ENCODE data around the gene PSG11. TPM values are rescaled to one million over a fixed set of nuclear protein-coding genes. Genes with fewer than 3 reads are reported as not detected.
"Not testable (repeated sequence)": the region's sequence is repeated elsewhere in the genome, so short reads cannot be mapped to it uniquely, and the experiment has no call there.

The PSG11 gene
- not detected for total RNA-seq
- not detected for polyA plus RNA-seq

- WGBS, result 70% methylated on average over 6 of the region's 6 CpGs
- not testable (repeated sequence) for H3K4me3 ChIP-seq (ENCODE audit: low read depth in 1 of 3, low read length in 3 of 3)
Observed at GRCh38 chr19:43026369-43026768, at the start of gene PSG11. Gene PSG11, minus strand, starts transcription at chr19:43026469. Its CDS starts 97 bp downstream, at chr19:43026372.

GRCh38 chr19:43062418-43062817 lies 36.1 kb upstream of the PSG11 start:
- H3K9me3 ChIP-seq (ENCODE audit: control insufficient read depth in 4 of 4, low read length in 3 of 4); H3K4me1 ChIP-seq (ENCODE audit: control insufficient read depth in 4 of 4, insufficient read depth in 4 of 4, low read length in 3 of 4); H3K4me3 ChIP-seq (ENCODE audit: low read depth in 1 of 3, low read length in 3 of 3); H3K9ac ChIP-seq (ENCODE audit: low read depth in 1 of 2, low read length in 2 of 2); H3K36me3 ChIP-seq (ENCODE audit: control insufficient read depth in 4 of 4, insufficient read depth in 3 of 4, low read depth in 1 of 4, low read length in 3 of 4); H3K27ac ChIP-seq (ENCODE audit: low read depth in 1 of 2, low read length in 2 of 2); H3K27me3 ChIP-seq (ENCODE audit: control insufficient read depth in 4 of 4, insufficient read depth in 4 of 4, low read length in 3 of 4); DNase-seq (ENCODE audit: low spot score): not testable (repeated sequence)
- WGBS, result 58% methylated on average over 3 of the region's 3 CpGs

More at GRCh38 chr19:43026369-43026768, at the start of gene PSG11:
- not testable (repeated sequence) for DNase-seq (ENCODE audit: low spot score); H3K27me3 ChIP-seq (ENCODE audit: control insufficient read depth in 4 of 4, insufficient read depth in 4 of 4, low read length in 3 of 4); H3K36me3 ChIP-seq (ENCODE audit: control insufficient read depth in 4 of 4, insufficient read depth in 3 of 4, low read depth in 1 of 4, low read length in 3 of 4); H3K9me3 ChIP-seq (ENCODE audit: control insufficient read depth in 4 of 4, low read length in 3 of 4); H3K27ac ChIP-seq (ENCODE audit: low read depth in 1 of 2, low read length in 2 of 2); H3K4me1 ChIP-seq (ENCODE audit: control insufficient read depth in 4 of 4, insufficient read depth in 4 of 4, low read length in 3 of 4); H3K9ac ChIP-seq (ENCODE audit: low read depth in 1 of 2, low read length in 2 of 2)

- not testable (repeated sequence) for DNase-seq (ENCODE audit: low spot score); H3K4me3 ChIP-seq (ENCODE audit: low read depth in 1 of 3, low read length in 3 of 3); H3K4me1 ChIP-seq (ENCODE audit: control insufficient read depth in 4 of 4, insufficient read depth in 4 of 4, low read length in 3 of 4); H3K36me3 ChIP-seq (ENCODE audit: control insufficient read depth in 4 of 4, insufficient read depth in 3 of 4, low read depth in 1 of 4, low read length in 3 of 4); H3K9me3 ChIP-seq (ENCODE audit: control insufficient read depth in 4 of 4, low read length in 3 of 4); H3K9ac ChIP-seq (ENCODE audit: low read depth in 1 of 2, low read length in 2 of 2); H3K27me3 ChIP-seq (ENCODE audit: control insufficient read depth in 4 of 4, insufficient read depth in 4 of 4, low read length in 3 of 4); H3K27ac ChIP-seq (ENCODE audit: low read depth in 1 of 2, low read length in 2 of 2)
- WGBS, result 70% methylated on average over 3 of the region's 3 CpGs
Observed at GRCh38 chr19:43061326-43061725, 35.1 kb upstream of the PSG11 start.

- not testable (repeated sequence) for H3K4me3 ChIP-seq (ENCODE audit: low read depth in 1 of 3, low read length in 3 of 3); H3K36me3 ChIP-seq (ENCODE audit: control insufficient read depth in 4 of 4, insufficient read depth in 3 of 4, low read depth in 1 of 4, low read length in 3 of 4); H3K9ac ChIP-seq (ENCODE audit: low read depth in 1 of 2, low read length in 2 of 2); H3K4me1 ChIP-seq (ENCODE audit: control insufficient read depth in 4 of 4, insufficient read depth in 4 of 4, low read length in 3 of 4); H3K9me3 ChIP-seq (ENCODE audit: control insufficient read depth in 4 of 4, low read length in 3 of 4); H3K27ac ChIP-seq (ENCODE audit: low read depth in 1 of 2, low read length in 2 of 2); H3K27me3 ChIP-seq (ENCODE audit: control insufficient read depth in 4 of 4, insufficient read depth in 4 of 4, low read length in 3 of 4); DNase-seq (ENCODE audit: low spot score)
- WGBS, result 56% methylated on average over 3 of the region's 3 CpGs
Observed at GRCh38 chr19:43060254-43060653, 34.0 kb upstream of the PSG11 start.

- 71% methylated on average over 2 of the region's 2 CpGs for WGBS
- H3K36me3 ChIP-seq (ENCODE audit: control insufficient read depth in 4 of 4, insufficient read depth in 3 of 4, low read depth in 1 of 4, low read length in 3 of 4); H3K27ac ChIP-seq (ENCODE audit: low read depth in 1 of 2, low read length in 2 of 2); H3K27me3 ChIP-seq (ENCODE audit: control insufficient read depth in 4 of 4, insufficient read depth in 4 of 4, low read length in 3 of 4); H3K9ac ChIP-seq (ENCODE audit: low read depth in 1 of 2, low read length in 2 of 2); H3K4me3 ChIP-seq (ENCODE audit: low read depth in 1 of 3, low read length in 3 of 3); DNase-seq (ENCODE audit: low spot score); H3K9me3 ChIP-seq (ENCODE audit: control insufficient read depth in 4 of 4, low read length in 3 of 4); H3K4me1 ChIP-seq (ENCODE audit: control insufficient read depth in 4 of 4, insufficient read depth in 4 of 4, low read length in 3 of 4): not testable (repeated sequence)
Observed at GRCh38 chr19:43059482-43059881, 33.2 kb upstream of the PSG11 start.

GRCh38 chr19:43058440-43058839 lies 32.2 kb upstream of the PSG11 start:
- not testable (repeated sequence) for H3K27ac ChIP-seq (ENCODE audit: low read depth in 1 of 2, low read length in 2 of 2); H3K4me3 ChIP-seq (ENCODE audit: low read depth in 1 of 3, low read length in 3 of 3); H3K36me3 ChIP-seq (ENCODE audit: control insufficient read depth in 4 of 4, insufficient read depth in 3 of 4, low read depth in 1 of 4, low read length in 3 of 4); DNase-seq (ENCODE audit: low spot score); H3K4me1 ChIP-seq (ENCODE audit: control insufficient read depth in 4 of 4, insufficient read depth in 4 of 4, low read length in 3 of 4); H3K9ac ChIP-seq (ENCODE audit: low read depth in 1 of 2, low read length in 2 of 2); H3K27me3 ChIP-seq (ENCODE audit: control insufficient read depth in 4 of 4, insufficient read depth in 4 of 4, low read length in 3 of 4); H3K9me3 ChIP-seq (ENCODE audit: control insufficient read depth in 4 of 4, low read length in 3 of 4)
- WGBS, result 32% methylated on average over 2 of the region's 2 CpGs

- H3K36me3 ChIP-seq (ENCODE audit: control insufficient read depth in 4 of 4, insufficient read depth in 3 of 4, low read depth in 1 of 4, low read length in 3 of 4); H3K9me3 ChIP-seq (ENCODE audit: control insufficient read depth in 4 of 4, low read length in 3 of 4); H3K9ac ChIP-seq (ENCODE audit: low read depth in 1 of 2, low read length in 2 of 2); H3K4me3 ChIP-seq (ENCODE audit: low read depth in 1 of 3, low read length in 3 of 3); H3K4me1 ChIP-seq (ENCODE audit: control insufficient read depth in 4 of 4, insufficient read depth in 4 of 4, low read length in 3 of 4); H3K27ac ChIP-seq (ENCODE audit: low read depth in 1 of 2, low read length in 2 of 2); H3K27me3 ChIP-seq (ENCODE audit: control insufficient read depth in 4 of 4, insufficient read depth in 4 of 4, low read length in 3 of 4); DNase-seq (ENCODE audit: low spot score): not testable (repeated sequence)
- 83% methylated on average over 3 of the region's 3 CpGs for WGBS
Observed at GRCh38 chr19:43047966-43048365, 21.7 kb upstream of the PSG11 start.

- not testable (repeated sequence) for H3K9ac ChIP-seq (ENCODE audit: low read depth in 1 of 2, low read length in 2 of 2); H3K27me3 ChIP-seq (ENCODE audit: control insufficient read depth in 4 of 4, insufficient read depth in 4 of 4, low read length in 3 of 4)
- WGBS, result 67% methylated on average over 2 of the region's 2 CpGs
Observed at GRCh38 chr19:43046578-43046977, 20.3 kb upstream of the PSG11 start.

More at GRCh38 chr19:43046578-43046977, 20.3 kb upstream of the PSG11 start:
- not testable (repeated sequence) for H3K36me3 ChIP-seq (ENCODE audit: control insufficient read depth in 4 of 4, insufficient read depth in 3 of 4, low read depth in 1 of 4, low read length in 3 of 4); DNase-seq (ENCODE audit: low spot score); H3K4me1 ChIP-seq (ENCODE audit: control insufficient read depth in 4 of 4, insufficient read depth in 4 of 4, low read length in 3 of 4); H3K27ac ChIP-seq (ENCODE audit: low read depth in 1 of 2, low read length in 2 of 2); H3K9me3 ChIP-seq (ENCODE audit: control insufficient read depth in 4 of 4, low read length in 3 of 4); H3K4me3 ChIP-seq (ENCODE audit: low read depth in 1 of 3, low read length in 3 of 3)
